Memory B cell (primary cell): ENCODE measurements around the gene DOC2B.
"Not testable (repeated sequence)": the region's sequence is repeated elsewhere in the genome, so short reads cannot be mapped to it uniquely, and the experiment has no call there.

Experiments
- ATAC-seq: fragments of 150-1000 bp; cut with Tn5 transposase; 2 replicates; pipeline ENCODE4 v1.10.0; 2021; ENCODE audit warnings: low read depth, mild to moderate bottlenecking, moderate library complexity
- DNase-seq, 2 donors: peaks; one replicate each; pipeline ENCODE4 v3.0.0; 2022; ENCODE audit warnings: low spot score in 2 of 2
- H3K27ac Mint-ChIP-seq: one replicate; pipeline ENCODE4 v1.8.0; 2022; ENCODE audit warnings: mild to moderate bottlenecking, moderate library complexity, mixed read lengths
- H3K27me3 Mint-ChIP-seq: one replicate; pipeline ENCODE4 v1.8.0; 2022; ENCODE audit warnings: mixed read lengths
- H3K36me3 Mint-ChIP-seq: one replicate; pipeline ENCODE4 v1.8.0; 2022; ENCODE audit warnings: mild to moderate bottlenecking, mixed read lengths
- H3K4me1 Mint-ChIP-seq: one replicate; pipeline ENCODE4 v1.8.0; 2022; ENCODE audit warnings: mixed read lengths
- H3K4me3 Mint-ChIP-seq: one replicate; pipeline ENCODE4 v1.8.0; 2022; ENCODE audit warnings: mild to moderate bottlenecking, moderate library complexity, mixed read lengths
- H3K9me3 Mint-ChIP-seq: one replicate; pipeline ENCODE4 v1.8.0; 2022; ENCODE audit warnings: mixed read lengths

DOC2B gene

GRCh38 chr17:181245-182049, at the start of gene DOC2B:
Gene DOC2B, minus strand, starts transcription at chr17:181650. Its CDS starts 171 bp downstream, at chr17:181479.
- Mint-ChIP-seq H3K4me1 (no peaks in the 10 kb centered on the region), H3K27ac (no peak within 1 kb of the TSS), H3K9me3 (no peaks in the 10 kb centered on the region), H3K36me3 (no peaks in the 10 kb centered on the region), H3K27me3 (peaks cover 19% of the 10 kb centered on the region), H3K4me3 (peak within 1 kb of the TSS; percentile 9)
- DNase-seq = no peak
- ATAC-seq = no peak

GRCh38 chr17:230395-230770, 48.9 kb upstream of the DOC2B start:
- no peaks in the 10 kb centered on the region for H3K27me3 Mint-ChIP-seq
- no peak for DNase-seq
- no peak overlapping the region for H3K4me3 Mint-ChIP-seq
- no peak for ATAC-seq
- H3K36me3 Mint-ChIP-seq = peaks cover 2% of the 10 kb centered on the region
- H3K4me1 Mint-ChIP-seq = no peaks in the 10 kb centered on the region
- H3K27ac Mint-ChIP-seq = no peak overlapping the region
- H3K9me3 Mint-ChIP-seq = no peaks in the 10 kb centered on the region

GRCh38 chr17:229709-230394, 48.4 kb upstream of the DOC2B start:
- Mint-ChIP-seq H3K4me1 (no peaks in the 10 kb centered on the region), H3K27ac (no peak overlapping the region), H3K27me3 (no peaks in the 10 kb centered on the region), H3K4me3 (no peak overlapping the region), H3K36me3 (peaks cover 2% of the 10 kb centered on the region), H3K9me3 (no peaks in the 10 kb centered on the region)
- ATAC-seq (no peak), DNase-seq (no peak)

- no peak overlapping the region for H3K27ac Mint-ChIP-seq
- H3K4me3 Mint-ChIP-seq = no peak overlapping the region
- ATAC-seq = no peak
- DNase-seq = no peak
- no peaks in the 10 kb centered on the region for H3K27me3 Mint-ChIP-seq
- H3K36me3 Mint-ChIP-seq = peaks cover 2% of the 10 kb centered on the region
- H3K9me3 Mint-ChIP-seq = no peaks in the 10 kb centered on the region
- no peaks in the 10 kb centered on the region for H3K4me1 Mint-ChIP-seq
Observed at GRCh38 chr17:228951-229708, 47.7 kb upstream of the DOC2B start.

- H3K27ac Mint-ChIP-seq = no peak overlapping the region
- peaks cover 2% of the 10 kb centered on the region for H3K36me3 Mint-ChIP-seq
- no peaks in the 10 kb centered on the region for H3K27me3 Mint-ChIP-seq
- DNase-seq = no peak
- H3K4me1 Mint-ChIP-seq = no peaks in the 10 kb centered on the region
- no peaks in the 10 kb centered on the region for H3K9me3 Mint-ChIP-seq
- no peak for ATAC-seq
- no peak overlapping the region for H3K4me3 Mint-ChIP-seq
Observed at GRCh38 chr17:227946-228615, 46.6 kb upstream of the DOC2B start.

- no peaks in the 10 kb centered on the region for H3K27me3 Mint-ChIP-seq
- no peak for DNase-seq
- no peak overlapping the region for H3K4me3 Mint-ChIP-seq
- ATAC-seq = no peak
- H3K36me3 Mint-ChIP-seq = peaks cover 2% of the 10 kb centered on the region
- H3K27ac Mint-ChIP-seq = no peak overlapping the region
- H3K4me1 Mint-ChIP-seq = no peaks in the 10 kb centered on the region
- no peaks in the 10 kb centered on the region for H3K9me3 Mint-ChIP-seq
Observed at GRCh38 chr17:227078-227945, 45.9 kb upstream of the DOC2B start.

- Mint-ChIP-seq H3K27me3 (no peaks in the 10 kb centered on the region), H3K4me1 (no peaks in the 10 kb centered on the region), H3K36me3 (peaks cover 2% of the 10 kb centered on the region), H3K9me3 (no peaks in the 10 kb centered on the region), H3K27ac (no peak overlapping the region), H3K4me3 (no peak overlapping the region)
- ATAC-seq (no peak), DNase-seq (no peak)
Observed at GRCh38 chr17:226108-227077, 44.9 kb upstream of the DOC2B start.

GRCh38 chr17:225551-225950, 44.1 kb upstream of the DOC2B start:
- no peaks in the 10 kb centered on the region for H3K36me3 Mint-ChIP-seq
- no peaks in the 10 kb centered on the region for H3K27me3 Mint-ChIP-seq
- no peak for DNase-seq
- H3K4me1 Mint-ChIP-seq = no peaks in the 10 kb centered on the region
- no peak for ATAC-seq
- no peak overlapping the region for H3K4me3 Mint-ChIP-seq
- no peaks in the 10 kb centered on the region for H3K9me3 Mint-ChIP-seq
- no peak overlapping the region for H3K27ac Mint-ChIP-seq

GRCh38 chr17:224576-224975, 43.1 kb upstream of the DOC2B start:
- not testable (repeated sequence) for H3K9me3 Mint-ChIP-seq, H3K27me3 Mint-ChIP-seq, H3K4me3 Mint-ChIP-seq, H3K36me3 Mint-ChIP-seq, ATAC-seq, DNase-seq, H3K4me1 Mint-ChIP-seq, H3K27ac Mint-ChIP-seq

GRCh38 chr17:223723-224471, 42.4 kb upstream of the DOC2B start:
- no peaks in the 10 kb centered on the region for H3K4me1 Mint-ChIP-seq

GRCh38 chr17:222172-222571, 40.7 kb upstream of the DOC2B start:
- ATAC-seq (no peak), DNase-seq (no peak)
- H3K4me1 Mint-ChIP-seq = no peaks in the 10 kb centered on the region
- no peaks in the 10 kb centered on the region for H3K27me3 Mint-ChIP-seq
- no peaks in the 10 kb centered on the region for H3K9me3 Mint-ChIP-seq
- H3K4me3 Mint-ChIP-seq = no peak overlapping the region
- no peaks in the 10 kb centered on the region for H3K36me3 Mint-ChIP-seq
- H3K27ac Mint-ChIP-seq = no peak overlapping the region

More at GRCh38 chr17:223723-224471, 42.4 kb upstream of the DOC2B start:
- Mint-ChIP-seq H3K27ac (no peak overlapping the region), H3K4me3 (no peak overlapping the region), H3K9me3 (no peaks in the 10 kb centered on the region), H3K27me3 (no peaks in the 10 kb centered on the region), H3K36me3 (no peaks in the 10 kb centered on the region)
- ATAC-seq = no peak
- no peak for DNase-seq

- DNase-seq = no peak
- no peak overlapping the region for H3K4me3 Mint-ChIP-seq
- no peaks in the 10 kb centered on the region for H3K9me3 Mint-ChIP-seq
- H3K27ac Mint-ChIP-seq = no peak overlapping the region
- H3K36me3 Mint-ChIP-seq = no peaks in the 10 kb centered on the region
- no peak for ATAC-seq
- H3K27me3 Mint-ChIP-seq = no peaks in the 10 kb centered on the region
- H3K4me1 Mint-ChIP-seq = no peaks in the 10 kb centered on the region
Observed at GRCh38 chr17:219696-220095, 38.2 kb upstream of the DOC2B start.
